ENCODE results near the gene CALHM6.

Gene CALHM6

GRCh38 chr6:116461331-116461931 lies at the start of gene CALHM6:
Gene CALHM6 (plus strand): TSS chr6:116461375. CDS start chr6:116461930, 555 bp downstream.
- H3K4me3 ChIP-seq, result no peak within 1 kb of the TSS
- no peaks in the 10 kb centered on the region for H3K36me3 ChIP-seq (replicated peaks)
- peaks cover 47% of the 10 kb centered on the region for H3K27me3 ChIP-seq (ENCODE audit: low read depth)
- no peaks in the 10 kb centered on the region for H3K4me1 ChIP-seq
- no peak for DNase-seq (ENCODE audit: low spot score in 2 of 2)
- in situ Hi-C loops (cut with MboI; ENCODE audit: low sequenced_read_pairs), result no loop called here
- H3K9me3 ChIP-seq, result no peaks in the 10 kb centered on the region

DNA sequence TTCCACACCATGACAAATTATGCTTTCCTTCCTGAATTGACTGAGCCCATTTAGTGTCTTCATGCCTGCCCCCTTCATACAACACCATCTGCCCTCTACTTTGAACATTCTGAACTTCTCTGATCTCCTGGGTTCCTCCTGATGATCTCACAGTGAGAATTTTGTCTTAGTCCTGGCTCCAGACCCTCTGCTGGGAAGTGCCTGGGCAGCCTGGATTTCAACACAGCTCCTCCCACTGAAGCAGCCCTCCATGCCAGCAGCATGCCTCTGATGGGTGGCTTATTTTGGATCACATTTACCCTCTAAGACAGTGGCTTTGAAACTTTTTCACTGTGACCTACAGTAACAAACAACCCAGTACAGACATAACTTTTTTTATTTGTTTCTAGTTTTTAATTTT lies 48.9 kb upstream of the CALHM6 start:
- Histone ChIP-seq H3K9me3 (no peaks in the 10 kb centered on the region), H3K36me3 (replicated peaks) (no peaks in the 10 kb centered on the region), H3K4me1 (no peaks in the 10 kb centered on the region), H3K4me3 (no peak overlapping the region), H3K27me3 (ENCODE audit: low read depth) (no peaks in the 10 kb centered on the region)
- no peak for DNase-seq (ENCODE audit: low spot score in 2 of 2)
- in situ Hi-C loops (cut with MboI; ENCODE audit: low sequenced_read_pairs), result no loop called here

- in situ Hi-C loops (cut with MboI; ENCODE audit: low sequenced_read_pairs), result no loop called here
- Histone ChIP-seq H3K27me3 (ENCODE audit: low read depth) (no peaks in the 10 kb centered on the region), H3K36me3 (replicated peaks) (no peaks in the 10 kb centered on the region), H3K4me3 (no peak overlapping the region), H3K4me1 (no peaks in the 10 kb centered on the region), H3K9me3 (no peaks in the 10 kb centered on the region)
- no peak for DNase-seq (ENCODE audit: low spot score in 2 of 2)
Observed at GRCh38 chr6:116413357-116413756, 47.8 kb upstream of the CALHM6 start.

- no peaks in the 10 kb centered on the region for H3K27me3 ChIP-seq (ENCODE audit: low read depth)
- H3K4me3 ChIP-seq, result no peak overlapping the region
- DNase-seq (ENCODE audit: low spot score in 2 of 2), result no peak
- H3K4me1 ChIP-seq, result no peaks in the 10 kb centered on the region
- in situ Hi-C loops (cut with MboI; ENCODE audit: low sequenced_read_pairs), result no loop called here
- no peaks in the 10 kb centered on the region for H3K9me3 ChIP-seq
- no peaks in the 10 kb centered on the region for H3K36me3 ChIP-seq (replicated peaks)
Observed at GRCh38 chr6:116417661-116418060, 43.5 kb upstream of the CALHM6 start.

DNA sequence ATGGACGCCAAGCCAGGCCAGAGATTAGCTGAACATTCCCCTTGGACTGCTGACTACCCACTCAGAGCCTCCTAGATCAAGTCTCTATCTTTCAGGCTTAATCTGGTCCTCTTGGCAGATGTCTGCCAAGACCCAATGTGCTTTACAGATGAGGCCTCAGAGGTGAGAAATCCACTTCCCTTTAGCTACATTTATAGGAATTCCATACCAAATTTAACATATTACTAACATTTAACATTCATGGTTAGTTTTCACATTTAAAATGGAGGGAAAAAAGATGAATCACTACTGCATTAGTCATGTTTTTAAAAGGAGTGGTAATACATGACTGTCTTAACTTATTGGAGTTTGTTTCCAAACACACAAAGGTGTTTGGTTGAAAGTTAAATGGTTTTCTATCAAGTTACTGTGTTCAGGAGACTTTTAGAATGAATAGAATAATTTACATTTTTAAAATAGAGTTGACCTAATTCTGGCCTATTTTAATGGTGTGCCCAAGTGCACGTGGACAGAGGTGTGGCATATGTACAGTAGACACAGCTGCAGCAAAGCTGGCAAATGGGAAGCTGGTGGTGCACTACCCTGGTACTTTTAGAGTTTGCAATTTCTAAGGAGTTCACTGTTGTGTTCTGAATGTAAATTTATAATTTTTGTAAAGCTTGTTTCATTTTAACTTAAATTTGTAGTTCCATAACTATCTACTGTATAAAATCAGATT lies 41.9 kb upstream of the CALHM6 start:
- Histone ChIP-seq H3K36me3 (replicated peaks) (no peaks in the 10 kb centered on the region), H3K4me3 (no peak overlapping the region), H3K9me3 (no peaks in the 10 kb centered on the region), H3K27me3 (ENCODE audit: low read depth) (no peaks in the 10 kb centered on the region), H3K4me1 (no peaks in the 10 kb centered on the region)
- DNase-seq (ENCODE audit: low spot score in 2 of 2), result no peak
- in situ Hi-C loops (cut with MboI; ENCODE audit: low sequenced_read_pairs), result no loop called here

- H3K27me3 ChIP-seq (ENCODE audit: low read depth), result no peaks in the 10 kb centered on the region
- no peaks in the 10 kb centered on the region for H3K9me3 ChIP-seq
- in situ Hi-C loops (cut with MboI; ENCODE audit: low sequenced_read_pairs), result no loop called here
- DNase-seq (ENCODE audit: low spot score in 2 of 2), result no peak
- no peak overlapping the region for H3K4me3 ChIP-seq
- H3K36me3 ChIP-seq (replicated peaks), result no peaks in the 10 kb centered on the region
- H3K4me1 ChIP-seq, result no peaks in the 10 kb centered on the region
Observed at GRCh38 chr6:116420341-116420740, 40.8 kb upstream of the CALHM6 start.

DNA sequence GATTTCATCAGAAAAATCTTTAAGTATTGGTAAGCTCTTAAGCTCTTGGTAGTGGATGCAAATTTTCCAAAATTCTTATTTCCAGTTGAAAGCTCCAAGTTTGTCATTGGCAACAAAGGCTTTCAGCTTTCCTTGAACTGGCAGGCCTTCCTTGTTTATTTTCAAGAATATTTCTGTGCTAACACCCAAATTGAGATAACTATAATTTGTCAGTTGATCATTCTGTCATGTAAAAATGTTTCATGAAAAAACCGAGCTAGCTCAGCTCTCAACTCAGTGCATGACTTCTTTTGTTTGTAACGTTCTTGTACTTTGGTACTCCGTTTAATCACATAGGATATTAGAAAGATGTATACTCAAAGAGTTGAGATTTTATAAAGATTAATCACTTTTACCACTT lies 38.9 kb upstream of the CALHM6 start:
- in situ Hi-C loops (cut with MboI; ENCODE audit: low sequenced_read_pairs), result no loop called here
- H3K36me3 ChIP-seq (replicated peaks), result no peaks in the 10 kb centered on the region
- H3K4me1 ChIP-seq, result no peaks in the 10 kb centered on the region
- DNase-seq (ENCODE audit: low spot score in 2 of 2), result no peak
- H3K4me3 ChIP-seq, result no peak overlapping the region
- H3K27me3 ChIP-seq (ENCODE audit: low read depth), result no peaks in the 10 kb centered on the region
- no peaks in the 10 kb centered on the region for H3K9me3 ChIP-seq

- Histone ChIP-seq H3K4me1 (no peaks in the 10 kb centered on the region), H3K4me3 (no peak overlapping the region), H3K27me3 (ENCODE audit: low read depth) (no peaks in the 10 kb centered on the region), H3K9me3 (no peaks in the 10 kb centered on the region), H3K36me3 (replicated peaks) (no peaks in the 10 kb centered on the region)
- DNase-seq (ENCODE audit: low spot score in 2 of 2), result no peak
- in situ Hi-C loops (cut with MboI; ENCODE audit: low sequenced_read_pairs), result no loop called here
Observed at GRCh38 chr6:116424001-116424400, 37.2 kb upstream of the CALHM6 start.

GRCh38 chr6:116426551-116426950 lies 34.6 kb upstream of the CALHM6 start:
- Histone ChIP-seq H3K4me3 (no peak overlapping the region), H3K4me1 (no peaks in the 10 kb centered on the region), H3K9me3 (no peaks in the 10 kb centered on the region), H3K36me3 (replicated peaks) (no peaks in the 10 kb centered on the region), H3K27me3 (ENCODE audit: low read depth) (no peaks in the 10 kb centered on the region)
- no peak for DNase-seq (ENCODE audit: low spot score in 2 of 2)
- in situ Hi-C loops (cut with MboI; ENCODE audit: low sequenced_read_pairs), result no loop called here

- no peak for DNase-seq (ENCODE audit: low spot score in 2 of 2)
- in situ Hi-C loops (cut with MboI; ENCODE audit: low sequenced_read_pairs), result no loop called here
- H3K36me3 ChIP-seq (replicated peaks), result no peaks in the 10 kb centered on the region
- H3K4me1 ChIP-seq, result no peaks in the 10 kb centered on the region
- H3K27me3 ChIP-seq (ENCODE audit: low read depth), result no peaks in the 10 kb centered on the region
- no peak overlapping the region for H3K4me3 ChIP-seq
- no peaks in the 10 kb centered on the region for H3K9me3 ChIP-seq
Observed at GRCh38 chr6:116429111-116429510, 32.1 kb upstream of the CALHM6 start.

GRCh38 chr6:116430860-116431259 lies 30.3 kb upstream of the CALHM6 start:
- no peak overlapping the region for H3K4me3 ChIP-seq
- H3K4me1 ChIP-seq, result no peaks in the 10 kb centered on the region
- DNase-seq (ENCODE audit: low spot score in 2 of 2), result no peak
- H3K36me3 ChIP-seq (replicated peaks), result no peaks in the 10 kb centered on the region
- no peaks in the 10 kb centered on the region for H3K9me3 ChIP-seq
- in situ Hi-C loops (cut with MboI; ENCODE audit: low sequenced_read_pairs), result no loop called here
- no peaks in the 10 kb centered on the region for H3K27me3 ChIP-seq (ENCODE audit: low read depth)

DNA sequence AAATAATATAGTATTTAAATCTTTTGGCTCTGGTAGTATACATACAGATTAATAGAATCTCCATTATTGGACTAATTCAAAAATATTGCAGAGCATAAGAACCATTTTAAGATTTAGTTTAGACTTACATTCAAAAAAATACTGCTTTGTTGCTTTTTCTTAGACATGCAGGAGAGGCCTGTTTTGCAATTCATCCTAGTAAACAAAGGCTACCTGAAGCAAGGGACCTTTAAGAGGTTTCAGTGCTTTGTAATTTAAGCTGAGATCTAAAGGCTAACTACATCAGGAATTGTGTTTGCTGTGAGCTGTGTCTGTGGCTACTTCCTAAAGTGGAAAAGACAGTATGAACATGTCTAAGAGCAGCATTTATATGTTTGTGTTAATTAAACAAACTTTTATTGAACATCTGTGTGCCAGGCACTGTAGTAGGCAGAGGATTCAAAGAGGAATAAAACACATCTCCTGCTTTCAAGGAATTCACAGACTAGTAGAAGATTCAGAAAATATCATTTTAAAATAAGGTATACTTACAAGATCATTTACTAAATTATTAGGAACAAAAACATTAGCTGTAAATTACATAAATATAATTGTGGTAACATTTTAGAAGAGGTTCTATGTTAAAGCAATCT lies 29.1 kb upstream of the CALHM6 start:
- H3K4me3 ChIP-seq, result no peak overlapping the region
- H3K9me3 ChIP-seq, result no peaks in the 10 kb centered on the region
- in situ Hi-C loops (cut with MboI; ENCODE audit: low sequenced_read_pairs), result no loop called here
- no peaks in the 10 kb centered on the region for H3K4me1 ChIP-seq
- no peaks in the 10 kb centered on the region for H3K27me3 ChIP-seq (ENCODE audit: low read depth)
- H3K36me3 ChIP-seq (replicated peaks), result no peaks in the 10 kb centered on the region
- no peak for DNase-seq (ENCODE audit: low spot score in 2 of 2)

- no peaks in the 10 kb centered on the region for H3K27me3 ChIP-seq (ENCODE audit: low read depth)
- in situ Hi-C loops (cut with MboI; ENCODE audit: low sequenced_read_pairs), result no loop called here
- no peaks in the 10 kb centered on the region for H3K4me1 ChIP-seq
- H3K36me3 ChIP-seq (replicated peaks), result no peaks in the 10 kb centered on the region
- H3K9me3 ChIP-seq, result no peaks in the 10 kb centered on the region
- H3K4me3 ChIP-seq, result no peak overlapping the region
- DNase-seq (ENCODE audit: low spot score in 2 of 2), result no peak
Observed at GRCh38 chr6:116433206-116433712, 27.9 kb upstream of the CALHM6 start.

- no peak overlapping the region for H3K4me3 ChIP-seq
- H3K27me3 ChIP-seq (ENCODE audit: low read depth), result no peaks in the 10 kb centered on the region
- no peak for DNase-seq (ENCODE audit: low spot score in 2 of 2)
- in situ Hi-C loops (cut with MboI; ENCODE audit: low sequenced_read_pairs), result no loop called here
- no peaks in the 10 kb centered on the region for H3K4me1 ChIP-seq
- no peaks in the 10 kb centered on the region for H3K36me3 ChIP-seq (replicated peaks)
- H3K9me3 ChIP-seq, result no peaks in the 10 kb centered on the region
Observed at GRCh38 chr6:116434056-116434725, 27.0 kb upstream of the CALHM6 start.
